VCaP (cell line): Measurements from ENCODE around the gene F5.

ENCODE experiments used
- H3K27ac ChIP-seq: fragments of 450-650 bp; 2 replicates; pipeline ENCODE4 v1.5.1; 2017
- CTCF ChIP-seq: fragments of 450-650 bp; conservative IDR thresholded peaks from 2 replicates; pipeline ENCODE4 v1.5.1; 2017; ENCODE audit warnings: mild to moderate bottlenecking, moderate library complexity

F5 gene

GRCh38 chr1:169604781-169605560 lies 18.7 kb upstream of the F5 start:
- H3K27ac ChIP-seq = no peak overlapping the region
- no peak for TF ChIP-seq CTCF

- no peak overlapping the region for H3K27ac ChIP-seq
- peak; percentile 73 for TF ChIP-seq CTCF
Observed at GRCh38 chr1:169601096-169601881, 15.0 kb upstream of the F5 start.

GRCh38 chr1:169595764-169596711 lies 9.8 kb upstream of the F5 start:
- H3K27ac ChIP-seq = no peak overlapping the region
- TF ChIP-seq CTCF = no peak

GRCh38 chr1:169594391-169594790 lies 8.1 kb upstream of the F5 start:
- TF ChIP-seq CTCF = no peak
- no peak overlapping the region for H3K27ac ChIP-seq

- TF ChIP-seq CTCF = no peak
- no peak overlapping the region for H3K27ac ChIP-seq
Observed at GRCh38 chr1:169590932-169591331, 4.7 kb upstream of the F5 start.

GRCh38 chr1:169588785-169589485 lies 2.7 kb upstream of the F5 start:
- no peak overlapping the region for H3K27ac ChIP-seq
- no peak for TF ChIP-seq CTCF
